Fibroblast of upper back skin (primary cell): Measurements from ENCODE around the gene AKAP7.

Source experiments
- DNase-seq: peaks from one replicate; pipeline ENCODE4 v3.0.0-alpha.2; 2013

The AKAP7 gene

GRCh38 chr6:131205481-131206244 is 70.4 kb downstream of the AKAP7 start:
- no peak for DNase-seq

GRCh38 chr6:131206463-131207251 is 71.4 kb downstream of the AKAP7 start:
- no peak for DNase-seq

GRCh38 chr6:131208787-131209186 is 73.5 kb downstream of the AKAP7 start:
- DNase-seq, result no peak

- peak; percentile 41 for DNase-seq
Observed at GRCh38 chr6:131210469-131210868, 75.2 kb downstream of the AKAP7 start.

- DNase-seq, result no peak
Observed at GRCh38 chr6:131212024-131212423, 76.8 kb downstream of the AKAP7 start.

- no peak for DNase-seq
Observed at GRCh38 chr6:131212913-131213312, 77.6 kb downstream of the AKAP7 start.

GRCh38 chr6:131213501-131213990 is 78.3 kb downstream of the AKAP7 start:
- DNase-seq, result peak; percentile 58

- no peak for DNase-seq
Observed at GRCh38 chr6:131215219-131215618, 80.0 kb downstream of the AKAP7 start.

- no peak for DNase-seq
Observed at GRCh38 chr6:131216246-131216645, 81.0 kb downstream of the AKAP7 start.

- DNase-seq, result no peak
Observed at GRCh38 chr6:131222773-131223172, 87.5 kb downstream of the AKAP7 start.

- no peak for DNase-seq
Observed at GRCh38 chr6:131223416-131223815, 88.1 kb downstream of the AKAP7 start.

GRCh38 chr6:131225127-131225526 is 89.9 kb downstream of the AKAP7 start:
- peak; percentile 28 for DNase-seq

GRCh38 chr6:131225959-131226358 is 90.7 kb downstream of the AKAP7 start:
- no peak for DNase-seq

- DNase-seq, result no peak
Observed at GRCh38 chr6:131226459-131227157, 91.3 kb downstream of the AKAP7 start.

GRCh38 chr6:131227158-131227543 is 91.9 kb downstream of the AKAP7 start:
- DNase-seq, result no peak

- peak; percentile 32 for DNase-seq
Observed at GRCh38 chr6:131231103-131231502, 95.8 kb downstream of the AKAP7 start.

- no peak for DNase-seq
Observed at GRCh38 chr6:131231891-131232290, 96.6 kb downstream of the AKAP7 start.

GRCh38 chr6:131244942-131245341 is 109.7 kb downstream of the AKAP7 start:
- DNase-seq, result no peak

GRCh38 chr6:131250122-131250521 is 114.9 kb downstream of the AKAP7 start:
- DNase-seq, result peak; percentile 56

- DNase-seq, result no peak
Observed at GRCh38 chr6:131250936-131251335, 115.7 kb downstream of the AKAP7 start.

- DNase-seq, result no peak
Observed at GRCh38 chr6:131251590-131252199, 116.4 kb downstream of the AKAP7 start.

- DNase-seq, result peak; percentile 8
Observed at GRCh38 chr6:131255434-131255833, 120.2 kb downstream of the AKAP7 start.

- DNase-seq, result no peak
Observed at GRCh38 chr6:131255911-131256310, 120.6 kb downstream of the AKAP7 start.
